Osteoblast (primary cell): ENCODE results near the gene CNRIP1. TPM values are rescaled to one million over a fixed set of nuclear protein-coding genes. Genes with fewer than 3 reads are reported as not detected.

Experiments
- DNase-seq: peaks from one replicate; pipeline ENCODE4 v3.0.0; 2011; ENCODE audit warnings: low spot score, mixed read lengths; ENCODE audit not compliant: insufficient read length; ENCODE audit errors: missing footprints
- H2AFZ ChIP-seq: 2 replicates; pipeline ENCODE4 v1.6.0; 2011; ENCODE audit warnings: mild to moderate bottlenecking, low read length
- H3K27ac ChIP-seq: 2 replicates; pipeline ENCODE4 v1.5.1; 2011; ENCODE audit warnings: mild to moderate bottlenecking, low read depth, low read length, moderate library complexity
- H3K27me3 ChIP-seq: 2 replicates; pipeline ENCODE4 v1.6.0; 2012; ENCODE audit warnings: mild to moderate bottlenecking, control low read depth, inconsistent platforms, low read length, moderate library complexity; ENCODE audit not compliant: insufficient read depth
- H3K36me3 ChIP-seq: 2 replicates; pipeline ENCODE4 v1.5.1; 2011; ENCODE audit warnings: mild to moderate bottlenecking, low read length, control low read depth, moderate library complexity; ENCODE audit not compliant: insufficient read depth
- H3K4me1 ChIP-seq: 2 replicates; pipeline ENCODE4 v1.5.1; 2011; ENCODE audit warnings: mild to moderate bottlenecking, low read length, control low read depth, moderate library complexity; ENCODE audit not compliant: insufficient read depth
- H3K4me2 ChIP-seq: 2 replicates; pipeline ENCODE4 v1.6.0; 2011; ENCODE audit warnings: mild to moderate bottlenecking, low read length; ENCODE audit not compliant: insufficient read depth
- H3K4me3 ChIP-seq: fragments of 200-600 bp; sonication (generic); 3 replicates; pipeline ENCODE4 v1.5.1; 2012; ENCODE audit warnings: mild to moderate bottlenecking, low read length, inconsistent platforms; ENCODE audit not compliant: insufficient read depth
- H3K79me2 ChIP-seq: 2 replicates; pipeline ENCODE4 v1.6.0; 2012; ENCODE audit warnings: mild to moderate bottlenecking, low read length, control low read depth, inconsistent platforms; ENCODE audit not compliant: insufficient read depth
- H3K9me3 ChIP-seq: 2 replicates; pipeline ENCODE4 v1.5.1; 2011; ENCODE audit warnings: low read depth, low read length, control low read depth
- H4K20me1 ChIP-seq: 2 replicates; pipeline ENCODE4 v1.6.0; 2012; ENCODE audit warnings: mild to moderate bottlenecking, low read length, control low read depth; ENCODE audit not compliant: insufficient read depth
- total RNA-seq: library from RNA; depleted of rRNA; stranded (reverse); fragments of >200 nt; gene quantifications from 2 replicates; pipeline ENCODE4 v1.2.3, GENCODE V29; 2012
- TF ChIP-seq, protein P1 (sequence below): IDR thresholded peaks from 2 replicates; pipeline ENCODE4 v1.5.1; 2011; ENCODE audit warnings: mild to moderate bottlenecking, low read depth, low read length, moderate library complexity; ENCODE audit errors: extremely low read depth

The CNRIP1 gene
- total RNA-seq, 1 donor, result 43.4 TPM

DNA sequence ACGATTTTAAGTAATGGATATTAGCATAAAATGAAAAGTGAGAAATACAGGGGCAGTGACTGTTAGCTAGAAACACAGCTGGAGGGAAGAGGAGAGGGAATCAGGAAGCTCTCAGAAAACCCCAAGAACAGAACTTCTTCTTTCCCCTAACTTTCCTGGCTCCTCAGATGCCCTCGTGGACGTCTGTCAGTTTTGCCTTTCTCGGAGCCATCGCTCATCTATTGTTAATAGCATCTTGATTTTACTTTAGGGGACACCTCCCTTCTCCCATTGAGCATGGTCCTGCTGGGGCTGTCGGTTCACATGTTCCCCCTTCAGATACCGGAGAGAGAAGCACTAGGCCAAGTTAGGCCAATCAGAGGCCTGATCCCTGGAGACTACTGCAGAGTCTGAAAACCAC lies 43.0 kb upstream of the CNRIP1 start:
- peak overlapping the region; percentile 33 for H2AFZ ChIP-seq
- no peak for DNase-seq
- H3K4me2 ChIP-seq, result no peak overlapping the region
- H3K27ac ChIP-seq, result no peak overlapping the region
- peaks cover 1% of the 10 kb centered on the region for H3K4me1 ChIP-seq
- no peaks in the 10 kb centered on the region for H3K36me3 ChIP-seq
- no peaks in the 10 kb centered on the region for H3K79me2 ChIP-seq
- no peak overlapping the region for H3K4me3 ChIP-seq
- TF ChIP-seq, protein P1, sequence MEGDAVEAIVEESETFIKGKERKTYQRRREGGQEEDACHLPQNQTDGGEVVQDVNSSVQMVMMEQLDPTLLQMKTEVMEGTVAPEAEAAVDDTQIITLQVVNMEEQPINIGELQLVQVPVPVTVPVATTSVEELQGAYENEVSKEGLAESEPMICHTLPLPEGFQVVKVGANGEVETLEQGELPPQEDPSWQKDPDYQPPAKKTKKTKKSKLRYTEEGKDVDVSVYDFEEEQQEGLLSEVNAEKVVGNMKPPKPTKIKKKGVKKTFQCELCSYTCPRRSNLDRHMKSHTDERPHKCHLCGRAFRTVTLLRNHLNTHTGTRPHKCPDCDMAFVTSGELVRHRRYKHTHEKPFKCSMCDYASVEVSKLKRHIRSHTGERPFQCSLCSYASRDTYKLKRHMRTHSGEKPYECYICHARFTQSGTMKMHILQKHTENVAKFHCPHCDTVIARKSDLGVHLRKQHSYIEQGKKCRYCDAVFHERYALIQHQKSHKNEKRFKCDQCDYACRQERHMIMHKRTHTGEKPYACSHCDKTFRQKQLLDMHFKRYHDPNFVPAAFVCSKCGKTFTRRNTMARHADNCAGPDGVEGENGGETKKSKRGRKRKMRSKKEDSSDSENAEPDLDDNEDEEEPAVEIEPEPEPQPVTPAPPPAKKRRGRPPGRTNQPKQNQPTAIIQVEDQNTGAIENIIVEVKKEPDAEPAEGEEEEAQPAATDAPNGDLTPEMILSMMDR, result no peak
- H4K20me1 ChIP-seq, result no peaks in the 10 kb centered on the region
- no peaks in the 10 kb centered on the region for H3K27me3 ChIP-seq
- H3K9me3 ChIP-seq, result no peaks in the 10 kb centered on the region

DNA sequence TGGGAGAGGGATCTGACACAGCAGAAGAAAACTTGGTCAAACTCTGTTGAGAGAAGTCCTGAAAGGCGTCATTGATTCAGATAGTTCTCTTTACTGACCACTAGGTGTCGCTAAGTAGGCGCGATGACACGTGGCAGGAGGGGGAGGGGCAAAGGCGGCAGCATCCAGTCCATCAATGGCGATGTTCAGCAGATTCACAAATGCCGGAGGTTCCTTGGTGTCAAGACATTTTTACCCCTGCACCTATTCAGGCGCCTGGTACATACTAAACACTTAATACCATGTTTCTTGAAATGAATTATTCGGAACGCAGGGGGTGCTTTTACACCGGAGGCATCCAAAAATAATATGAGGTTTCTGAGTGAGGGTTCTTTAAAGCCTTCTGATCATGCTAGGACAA lies 42.3 kb upstream of the CNRIP1 start:
- peak; percentile 75 for DNase-seq
- H3K79me2 ChIP-seq, result no peaks in the 10 kb centered on the region
- no peak overlapping the region for H3K27ac ChIP-seq
- no peaks in the 10 kb centered on the region for H3K9me3 ChIP-seq
- H3K36me3 ChIP-seq, result no peaks in the 10 kb centered on the region
- no peaks in the 10 kb centered on the region for H4K20me1 ChIP-seq
- no peaks in the 10 kb centered on the region for H3K4me1 ChIP-seq
- TF ChIP-seq, protein P1, result peak; percentile 83
- no peaks in the 10 kb centered on the region for H3K27me3 ChIP-seq
- H3K4me2 ChIP-seq, result peak overlapping the region; percentile 69
- H2AFZ ChIP-seq, result peak overlapping the region; percentile 33
- H3K4me3 ChIP-seq, result peak overlapping the region; percentile 49

DNA sequence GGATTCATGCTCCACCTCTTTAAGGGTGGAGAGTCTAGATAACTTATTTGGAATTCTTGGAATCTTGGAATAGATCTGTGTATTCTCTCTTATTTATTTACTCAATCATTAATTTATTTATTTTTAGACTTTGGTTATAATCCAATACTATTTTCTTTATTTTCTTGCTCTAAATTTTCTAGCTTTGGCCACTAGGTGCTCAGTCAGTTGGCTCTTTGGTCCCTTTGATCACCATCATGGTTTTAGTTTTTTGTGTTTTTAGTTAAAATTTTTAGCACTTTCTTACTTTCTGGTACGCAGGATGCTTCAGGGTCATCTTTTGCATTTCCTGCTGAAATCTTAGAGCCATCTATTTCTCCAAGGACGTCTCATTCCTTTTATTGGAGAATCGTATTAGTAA lies 40.1 kb upstream of the CNRIP1 start:
- Histone ChIP-seq H3K4me2 (no peak overlapping the region), H2AFZ (no peak overlapping the region), H4K20me1 (no peaks in the 10 kb centered on the region), H3K9me3 (no peaks in the 10 kb centered on the region), H3K27ac (no peak overlapping the region), H3K79me2 (no peaks in the 10 kb centered on the region), H3K4me3 (no peak overlapping the region), H3K4me1 (no peaks in the 10 kb centered on the region), H3K36me3 (no peaks in the 10 kb centered on the region), H3K27me3 (no peaks in the 10 kb centered on the region)
- DNase-seq, result peak; percentile 44
- TF ChIP-seq, protein P1, result peak; percentile 39

DNA sequence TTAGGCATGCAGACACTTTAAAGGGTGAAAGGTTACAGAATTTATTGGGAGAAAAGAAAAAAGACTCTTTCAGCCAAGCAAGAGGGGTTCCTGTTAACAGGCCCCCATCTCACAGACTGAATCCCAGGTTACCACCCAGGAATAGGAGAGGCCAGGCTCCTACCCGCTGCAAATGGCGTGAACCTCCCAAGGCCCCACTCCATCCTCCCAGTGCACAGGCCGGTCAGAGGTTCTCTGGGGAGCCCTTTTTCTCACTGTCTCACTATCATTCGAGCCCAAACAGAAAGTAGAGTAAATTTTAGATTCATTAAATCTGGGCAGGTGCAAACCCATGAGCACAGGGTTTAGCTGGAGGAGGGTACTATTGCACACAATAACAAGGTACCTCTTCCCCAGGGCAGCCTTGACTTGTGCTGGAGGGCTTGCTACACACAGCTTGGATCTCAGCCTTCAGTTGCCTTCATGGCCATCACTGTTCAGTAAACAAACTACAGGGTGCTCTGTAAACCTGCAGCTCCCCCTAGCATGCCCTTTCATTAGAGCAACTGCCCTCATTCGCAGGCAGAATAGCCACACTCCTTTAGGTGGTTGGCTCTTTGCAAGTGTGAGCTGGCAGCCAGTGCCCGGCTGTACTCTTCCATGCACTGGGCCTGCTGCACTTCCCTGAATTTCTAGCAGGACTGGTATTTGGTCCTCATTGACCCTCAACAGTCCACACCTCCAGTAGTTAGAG lies 38.0 kb upstream of the CNRIP1 start:
- H2AFZ ChIP-seq, result peak overlapping the region; percentile 8
- H3K4me1 ChIP-seq, result peaks cover 2% of the 10 kb centered on the region
- no peak overlapping the region for H3K4me2 ChIP-seq
- H3K79me2 ChIP-seq, result no peaks in the 10 kb centered on the region
- TF ChIP-seq, protein P1, result peak; percentile 72
- no peaks in the 10 kb centered on the region for H3K36me3 ChIP-seq
- peak; percentile 86 for DNase-seq
- H3K27me3 ChIP-seq, result no peaks in the 10 kb centered on the region
- H3K9me3 ChIP-seq, result no peaks in the 10 kb centered on the region
- H3K4me3 ChIP-seq, result no peak overlapping the region
- H3K27ac ChIP-seq, result no peak overlapping the region
- H4K20me1 ChIP-seq, result no peaks in the 10 kb centered on the region
